ENCODE results near the gene DTX3. TPM values are rescaled to one million over a fixed set of nuclear protein-coding genes. Genes with fewer than 3 reads are reported as not detected.
"Not testable (repeated sequence)": the region's sequence is repeated elsewhere in the genome, so short reads cannot be mapped to it uniquely, and the experiment has no call there.

Gene DTX3
- total RNA-seq, 1 donor from 2014 or later: 3.7 TPM

GRCh38 chr12:57615637-57616036, 11.0 kb downstream of the DTX3 start:
- DNase-seq (ENCODE audit: low read depth) (no peak), FAIRE-seq (peak; percentile 36)

GRCh38 chr12:57616383-57617101, 11.9 kb downstream of the DTX3 start:
- no peak for FAIRE-seq

More at GRCh38 chr12:57615637-57616036, 11.0 kb downstream of the DTX3 start:
- TF ChIP-seq CTCF (IDR thresholded peaks at IDR 0.05; ENCODE audit: insufficient read depth, low read length, severe bottlenecking): no peak
- peaks cover 31% of the 10 kb centered on the region for H3K27me3 ChIP-seq (ENCODE audit: control insufficient read depth, insufficient read depth, low read length)
- no peaks in the 10 kb centered on the region for H3K36me3 ChIP-seq (ENCODE audit: control insufficient read depth, insufficient read depth, low read length)
- no peak overlapping the region for H3K4me3 ChIP-seq (ENCODE audit: low read depth, low read length)

GRCh38 chr12:57617942-57618341, 13.3 kb downstream of the DTX3 start:
- no peak overlapping the region for H3K4me3 ChIP-seq (ENCODE audit: low read depth, low read length)
- H3K27me3 ChIP-seq (ENCODE audit: control insufficient read depth, insufficient read depth, low read length): peaks cover 41% of the 10 kb centered on the region
- H3K36me3 ChIP-seq (ENCODE audit: control insufficient read depth, insufficient read depth, low read length): no peaks in the 10 kb centered on the region
- FAIRE-seq (no peak), DNase-seq (ENCODE audit: low read depth) (no peak)
- no peak for TF ChIP-seq CTCF (IDR thresholded peaks at IDR 0.05; ENCODE audit: insufficient read depth, low read length, severe bottlenecking)

More at GRCh38 chr12:57616383-57617101, 11.9 kb downstream of the DTX3 start:
- Histone ChIP-seq H3K27me3 (ENCODE audit: control insufficient read depth, insufficient read depth, low read length) (peaks cover 37% of the 10 kb centered on the region), H3K4me3 (ENCODE audit: low read depth, low read length) (no peak overlapping the region), H3K36me3 (ENCODE audit: control insufficient read depth, insufficient read depth, low read length) (no peaks in the 10 kb centered on the region)
- DNase-seq (ENCODE audit: low read depth): peak; percentile 72
- no peak for TF ChIP-seq CTCF (IDR thresholded peaks at IDR 0.05; ENCODE audit: insufficient read depth, low read length, severe bottlenecking)

- not testable (repeated sequence) for H3K4me3 ChIP-seq (ENCODE audit: low read depth, low read length); DNase-seq (ENCODE audit: low read depth); FAIRE-seq; H3K36me3 ChIP-seq (ENCODE audit: control insufficient read depth, insufficient read depth, low read length)
- H3K27me3 ChIP-seq (ENCODE audit: control insufficient read depth, insufficient read depth, low read length): peaks cover 39% of the 10 kb centered on the region
Measured at GRCh38 chr12:57618431-57618830, 13.8 kb downstream of the DTX3 start.

GRCh38 chr12:57618966-57619433, 14.4 kb downstream of the DTX3 start:
- peaks cover 41% of the 10 kb centered on the region for H3K27me3 ChIP-seq (ENCODE audit: control insufficient read depth, insufficient read depth, low read length)
- TF ChIP-seq CTCF (IDR thresholded peaks at IDR 0.05; ENCODE audit: insufficient read depth, low read length, severe bottlenecking): no peak
- FAIRE-seq: no peak
- H3K36me3 ChIP-seq (ENCODE audit: control insufficient read depth, insufficient read depth, low read length): no peaks in the 10 kb centered on the region
- no peak overlapping the region for H3K4me3 ChIP-seq (ENCODE audit: low read depth, low read length)
- DNase-seq (ENCODE audit: low read depth): no peak

GRCh38 chr12:57619434-57620244, 15.0 kb downstream of the DTX3 start:
- H3K36me3 ChIP-seq (ENCODE audit: control insufficient read depth, insufficient read depth, low read length): no peaks in the 10 kb centered on the region
- peaks cover 43% of the 10 kb centered on the region for H3K27me3 ChIP-seq (ENCODE audit: control insufficient read depth, insufficient read depth, low read length)
- no peak overlapping the region for H3K4me3 ChIP-seq (ENCODE audit: low read depth, low read length)
- TF ChIP-seq CTCF (IDR thresholded peaks at IDR 0.05; ENCODE audit: insufficient read depth, low read length, severe bottlenecking): no peak
- DNase-seq (ENCODE audit: low read depth) (no peak), FAIRE-seq (no peak)
